ENCODE measurements around the gene DLK1. TPM values are rescaled to one million over a fixed set of nuclear protein-coding genes. Genes with fewer than 3 reads are reported as not detected.

Gene DLK1
- total and polyA plus RNA-seq, 2 of the 4 experiments (the other 2 are of a cell fraction) = under 0.01 to 0.07 TPM

DNA sequence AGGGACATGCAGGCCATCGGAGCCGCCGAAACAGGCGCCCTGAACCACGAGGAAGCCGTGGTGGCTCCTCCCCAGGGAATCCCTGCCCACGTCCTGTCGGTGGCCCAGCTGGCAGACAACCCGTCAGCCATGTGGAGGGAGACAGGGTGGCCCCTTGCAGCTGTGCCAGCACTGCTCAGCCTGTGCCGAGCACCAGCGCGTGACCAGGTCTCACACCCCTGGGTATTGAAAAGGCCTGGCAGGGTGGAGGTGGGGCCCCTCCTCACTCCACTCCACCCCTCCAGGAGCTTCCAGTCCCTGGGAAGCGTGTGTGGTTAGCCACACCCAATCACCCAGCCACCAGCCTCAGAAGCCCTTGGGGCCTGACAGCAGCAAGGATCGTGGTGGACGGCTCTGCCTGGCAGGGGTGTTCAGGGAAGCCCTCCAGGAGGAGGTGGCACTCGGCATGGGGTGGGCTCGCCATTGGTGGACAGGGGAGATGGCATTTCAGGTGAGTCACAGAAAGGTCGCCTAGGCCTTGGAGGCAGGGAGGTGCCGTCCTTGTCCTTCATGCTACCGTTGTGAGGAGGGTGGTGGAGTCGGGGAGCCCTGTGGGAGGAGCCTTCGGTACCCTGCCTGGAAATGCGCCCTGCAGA, 12.3 kb upstream of the DLK1 start:
- dilution Hi-C loops (cut with HindIII; ENCODE audit: low sequenced_read_pairs, unreplicated experiment) = no loop called here
- H3K4me1 ChIP-seq (ENCODE audit: control insufficient read depth, insufficient read depth, low read length) = no peaks in the 10 kb centered on the region
- no TSS peak for BruUV-seq (replicated peaks)

More for the DNA sequence above, 12.3 kb upstream of the DLK1 start:
- no peak for DNase-seq
- ATAC-seq (ENCODE audit: low read depth) = no peak
- no peak overlapping the region for H3K14ac ChIP-seq (replicated peaks; ENCODE audit: low read depth, low read length)
- no peak overlapping the region for H3K27ac ChIP-seq (ENCODE audit: insufficient read depth, low read length)
- no peak overlapping the region for H3K18ac ChIP-seq (ENCODE audit: low read depth, low read length)
- ChIA-PET CTCF (no interaction called here), POLR2A (ENCODE audit: unreplicated experiment) (no interaction called here)
- no peaks in the 10 kb centered on the region for H3K79me1 ChIP-seq (ENCODE audit: low read depth in 1 of 2, low read length in 2 of 2)
- no peak overlapping the region for H2AK5ac ChIP-seq (ENCODE audit: low read depth, low read length)
- no peaks in the 10 kb centered on the region for H3K36me3 ChIP-seq (ENCODE audit: control insufficient read depth, insufficient read depth, low read length)
- H3K27me3 ChIP-seq (ENCODE audit: control insufficient read depth, insufficient read depth, low read length) = peaks cover 50% of the 10 kb centered on the region
- no peak overlapping the region for H2BK5ac ChIP-seq (ENCODE audit: low read depth, low read length, poor library complexity, severe bottlenecking)
- 72% methylated on average over 6 of the region's 23 CpGs; no CpG with 5 or more reads in 1 of the 2 experiments for WGBS, 2 experiments (ENCODE audit: extremely low coverage in 2 of 2, insufficient read length in 1 of 2)
- no peak for TF ChIP-seq RFX5 (IDR thresholded peaks at IDR 0.05; ENCODE audit: low read depth, low read length)
- TF ChIP-seq, protein P1, sequence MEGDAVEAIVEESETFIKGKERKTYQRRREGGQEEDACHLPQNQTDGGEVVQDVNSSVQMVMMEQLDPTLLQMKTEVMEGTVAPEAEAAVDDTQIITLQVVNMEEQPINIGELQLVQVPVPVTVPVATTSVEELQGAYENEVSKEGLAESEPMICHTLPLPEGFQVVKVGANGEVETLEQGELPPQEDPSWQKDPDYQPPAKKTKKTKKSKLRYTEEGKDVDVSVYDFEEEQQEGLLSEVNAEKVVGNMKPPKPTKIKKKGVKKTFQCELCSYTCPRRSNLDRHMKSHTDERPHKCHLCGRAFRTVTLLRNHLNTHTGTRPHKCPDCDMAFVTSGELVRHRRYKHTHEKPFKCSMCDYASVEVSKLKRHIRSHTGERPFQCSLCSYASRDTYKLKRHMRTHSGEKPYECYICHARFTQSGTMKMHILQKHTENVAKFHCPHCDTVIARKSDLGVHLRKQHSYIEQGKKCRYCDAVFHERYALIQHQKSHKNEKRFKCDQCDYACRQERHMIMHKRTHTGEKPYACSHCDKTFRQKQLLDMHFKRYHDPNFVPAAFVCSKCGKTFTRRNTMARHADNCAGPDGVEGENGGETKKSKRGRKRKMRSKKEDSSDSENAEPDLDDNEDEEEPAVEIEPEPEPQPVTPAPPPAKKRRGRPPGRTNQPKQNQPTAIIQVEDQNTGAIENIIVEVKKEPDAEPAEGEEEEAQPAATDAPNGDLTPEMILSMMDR (conservative IDR thresholded peaks at IDR 0.05; ENCODE audit: low read depth, low read length) = no peak
- TF ChIP-seq POLR2A (IDR thresholded peaks at IDR 0.05; ENCODE audit: low read depth, low read length) = no peak
- TF ChIP-seq RAD21 (IDR thresholded peaks at IDR 0.05; ENCODE audit: low read length) = no peak
- no peak for TF ChIP-seq FOS (IDR thresholded peaks at IDR 0.05; ENCODE audit: low read depth, low read length)
- TF ChIP-seq SMC3 (IDR thresholded peaks at IDR 0.05; ENCODE audit: low read depth, low read length) = no peak
- TF ChIP-seq MAFK (IDR thresholded peaks at IDR 0.05; ENCODE audit: low read depth, low read length) = no peak
- TF ChIP-seq NFE2L2 (IDR thresholded peaks at IDR 0.05; ENCODE audit: low read depth, low read length) = no peak
- TF ChIP-seq, protein P2, sequence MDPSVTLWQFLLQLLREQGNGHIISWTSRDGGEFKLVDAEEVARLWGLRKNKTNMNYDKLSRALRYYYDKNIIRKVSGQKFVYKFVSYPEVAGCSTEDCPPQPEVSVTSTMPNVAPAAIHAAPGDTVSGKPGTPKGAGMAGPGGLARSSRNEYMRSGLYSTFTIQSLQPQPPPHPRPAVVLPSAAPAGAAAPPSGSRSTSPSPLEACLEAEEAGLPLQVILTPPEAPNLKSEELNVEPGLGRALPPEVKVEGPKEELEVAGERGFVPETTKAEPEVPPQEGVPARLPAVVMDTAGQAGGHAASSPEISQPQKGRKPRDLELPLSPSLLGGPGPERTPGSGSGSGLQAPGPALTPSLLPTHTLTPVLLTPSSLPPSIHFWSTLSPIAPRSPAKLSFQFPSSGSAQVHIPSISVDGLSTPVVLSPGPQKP (IDR thresholded peaks at IDR 0.05; ENCODE audit: borderline replicate concordance, low read depth, low read length) = no peak
- peak overlapping the region; percentile 55 for H2AK9ac ChIP-seq (replicated peaks; ENCODE audit: low read depth, low read length, poor library complexity)
- no peak overlapping the region for H3K56ac ChIP-seq (ENCODE audit: extremely low read depth, insufficient read depth, low read length)
- H2AFZ ChIP-seq (replicated peaks; ENCODE audit: low read length, poor library complexity) = peak overlapping the region; percentile 21
- H2BK20ac ChIP-seq (ENCODE audit: low read depth, low read length) = no peak overlapping the region
- no peak overlapping the region for H3K9ac ChIP-seq (ENCODE audit: low read depth, low read length)
- H3K9me1 ChIP-seq (ENCODE audit: insufficient read depth, low read length) = no peaks in the 10 kb centered on the region
- no peak overlapping the region for H3K4ac ChIP-seq (ENCODE audit: low read depth, low read length)
- intact Hi-C loops (cut with micrococcal nuclease) = no loop called here
- H3K9me3 ChIP-seq (ENCODE audit: control insufficient read depth, insufficient read depth, low read length) = peaks cover 4% of the 10 kb centered on the region
- no peak overlapping the region for H3K4me3 ChIP-seq (ENCODE audit: insufficient read depth, low read depth, low read length)
- no peak overlapping the region for H2BK120ac ChIP-seq (ENCODE audit: low read depth, low read length)
- no peaks in the 10 kb centered on the region for H4K20me1 ChIP-seq (ENCODE audit: insufficient read depth, low read length)
- no peak overlapping the region for H3K4me2 ChIP-seq (ENCODE audit: low read depth, low read length)
- H4K8ac ChIP-seq (ENCODE audit: low read depth in 2 of 2, low read length in 2 of 2) = no peak overlapping the region
- no peak overlapping the region for H3K23ac ChIP-seq (ENCODE audit: low read depth, low read length)
- no peak overlapping the region for H4K5ac ChIP-seq (ENCODE audit: low read depth, low read length)
- no peak overlapping the region for H2BK15ac ChIP-seq (ENCODE audit: low read depth, low read length)
- in situ Hi-C loops (cut with MboI; ENCODE audit: low sequenced_read_pairs) = loop anchor here (25.0 kb wide), 1 partner anchor 523 kb away; no protein-coding TSS in a partner anchor
- no peak overlapping the region for H4K91ac ChIP-seq (ENCODE audit: insufficient read depth, low read depth, low read length)
